Non-pigmented ciliary epithelial cell (primary cell): Measurements from ENCODE around the gene AGO3.
"Not testable (repeated sequence)": the region's sequence is repeated elsewhere in the genome, so short reads cannot be mapped to it uniquely, and the experiment has no call there.

Experiments
- DNase-seq: peaks from one replicate; pipeline ENCODE4 v3.0.0-alpha.2; 2010; ENCODE audit warnings: low read depth

The AGO3 gene

GRCh38 chr1:35925741-35926140 is 5.2 kb upstream of the AGO3 start:
- DNase-seq: no peak

- no peak for DNase-seq
Observed at GRCh38 chr1:35927472-35927871, 3.4 kb upstream of the AGO3 start.

- DNase-seq: no peak
Observed at GRCh38 chr1:35929730-35930592, 944 bp upstream of the AGO3 start.

GRCh38 chr1:35931446-35932157 is 697 bp downstream of the AGO3 start:
- no peak for DNase-seq

GRCh38 chr1:35932158-35932636 is 1.3 kb downstream of the AGO3 start:
- DNase-seq: no peak

GRCh38 chr1:35932941-35933340 is 2.0 kb downstream of the AGO3 start:
- no peak for DNase-seq

GRCh38 chr1:35935442-35936388 is 4.8 kb downstream of the AGO3 start:
- DNase-seq: no peak

- DNase-seq: no peak
Observed at GRCh38 chr1:35936838-35937237, 5.9 kb downstream of the AGO3 start.

- DNase-seq: no peak
Observed at GRCh38 chr1:35939484-35939883, 8.6 kb downstream of the AGO3 start.

- no peak for DNase-seq
Observed at GRCh38 chr1:35945327-35945726, 14.4 kb downstream of the AGO3 start.

GRCh38 chr1:35947547-35947946 is 16.6 kb downstream of the AGO3 start:
- DNase-seq: no peak

- DNase-seq: no peak
Observed at GRCh38 chr1:35958558-35958957, 27.7 kb downstream of the AGO3 start.

- DNase-seq: no peak
Observed at GRCh38 chr1:35959304-35959703, 28.4 kb downstream of the AGO3 start.

GRCh38 chr1:35962952-35963351 is 32.0 kb downstream of the AGO3 start:
- no peak for DNase-seq

GRCh38 chr1:35964277-35964676 is 33.4 kb downstream of the AGO3 start:
- not testable (repeated sequence) for DNase-seq

- DNase-seq: no peak
Observed at GRCh38 chr1:35968396-35968795, 37.5 kb downstream of the AGO3 start.

GRCh38 chr1:35971601-35972000 is 40.7 kb downstream of the AGO3 start:
- no peak for DNase-seq

GRCh38 chr1:35972631-35973030 is 41.7 kb downstream of the AGO3 start:
- DNase-seq: not testable (repeated sequence)

- DNase-seq: no peak
Observed at GRCh38 chr1:35980090-35980489, 49.2 kb downstream of the AGO3 start.

- DNase-seq: no peak
Observed at GRCh38 chr1:35988237-35988636, 57.3 kb downstream of the AGO3 start.

- no peak for DNase-seq
Observed at GRCh38 chr1:36006941-36007500, 76.1 kb downstream of the AGO3 start.

- no peak for DNase-seq
Observed at GRCh38 chr1:36007741-36008140, 76.8 kb downstream of the AGO3 start.
